ENCODE data around the gene PPT2. TPM values are rescaled to one million over a fixed set of nuclear protein-coding genes. Genes with fewer than 3 reads are reported as not detected.
A peak's percentile ranks its signal among the peaks of the same experiment; 100 is the strongest.

PPT2 gene
- total and polyA plus RNA-seq, 2 of the 13 experiments (the other 11 are each of a cell fraction or from before 2014, with no cell fraction given), result 39.2 to 61.8 TPM

DNA sequence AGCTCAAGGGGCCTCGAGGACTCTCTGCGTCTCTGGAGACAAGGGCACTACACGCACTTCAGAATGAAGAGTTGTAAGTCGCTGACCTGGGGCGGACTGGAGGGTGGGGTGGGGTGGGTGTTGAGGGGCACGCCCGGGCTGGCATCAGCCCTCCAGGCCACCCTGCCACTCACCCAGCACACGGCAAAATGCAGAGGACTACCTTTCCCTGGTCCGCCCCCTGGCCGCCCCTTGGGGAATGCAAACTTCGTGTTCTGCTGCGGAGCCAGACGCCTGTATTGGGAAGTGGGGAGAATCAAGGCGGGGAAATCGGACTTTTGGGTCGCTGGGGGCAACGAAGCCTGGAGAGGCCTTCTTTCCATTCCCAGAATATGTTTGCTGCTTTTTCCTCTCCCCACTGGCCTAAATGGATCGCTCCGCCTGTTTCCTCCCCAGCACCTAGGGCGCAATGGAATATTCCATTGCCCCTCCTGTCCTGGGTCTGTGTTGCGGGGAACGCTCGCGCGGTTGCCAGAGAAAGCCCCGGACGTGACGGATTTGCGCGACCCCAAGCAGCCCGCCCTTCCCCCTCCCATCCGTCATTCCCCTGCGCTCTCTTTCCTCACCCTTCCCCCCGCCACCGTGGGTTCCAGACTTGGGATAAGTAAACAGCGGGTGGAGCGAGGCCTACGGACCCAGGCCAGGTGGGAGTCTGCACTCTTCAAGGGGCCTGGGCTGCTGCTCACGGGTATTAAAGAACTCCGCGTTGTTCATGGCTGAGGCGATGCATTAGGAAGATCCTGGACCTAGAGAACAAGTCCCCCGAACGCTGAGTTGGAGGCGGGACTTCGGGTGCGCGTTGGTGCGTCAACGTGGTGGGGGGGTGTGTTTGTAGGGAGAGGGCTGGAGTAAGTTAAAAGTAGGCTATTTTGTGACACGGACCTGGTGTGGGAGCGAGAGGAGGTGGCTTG lies at the start of gene PPT2 (continued):
- TF ChIP-seq KLF6 (CRISPR knock-in tag; IDR thresholded peaks at IDR 0.05) (peak; percentile 88; the same call in 1 of the 2 replicates), ZNF160 (CRISPR knock-in tag; IDR thresholded peaks at IDR 0.05) (no peak; the same call in 1 of the 2 replicates), MAX (IDR thresholded peaks at IDR 0.05) (peak; percentile 57), ZNF407 (CRISPR knock-in tag; IDR thresholded peaks at IDR 0.05; ENCODE audit: not compliant biosample characterization) (peak; percentile 73), ZBTB21 (CRISPR knock-in tag; IDR thresholded peaks at IDR 0.05) (peak; percentile 50; the same call in 1 of the 2 replicates), ZNF343 (CRISPR knock-in tag; IDR thresholded peaks at IDR 0.05) (0 out of 2 replicates have a peak, but pooled peaks have one; percentile 25), EHMT2 (IDR thresholded peaks at IDR 0.05; ENCODE audit: borderline replicate concordance, low read depth, low read length) (no peak), GPN1 (CRISPR knock-in tag; IDR thresholded peaks at IDR 0.05; ENCODE audit: borderline replicate concordance) (no peak; the same call in 1 of the 2 replicates), NONO (IDR thresholded peaks at IDR 0.05) (no peak), NONO (CRISPR knock-in tag; conservative IDR thresholded peaks at IDR 0.05) (peak; percentile 74), ZSCAN20 (CRISPR knock-in tag; IDR thresholded peaks at IDR 0.05; ENCODE audit: borderline replicate concordance) (peak; percentile 85; the same call in 1 of the 2 replicates), HNRNPH1 (optimal IDR thresholded peaks at IDR 0.05; ENCODE audit: low read depth, low read length) (no peak), HOXD1 (CRISPR knock-in tag; IDR thresholded peaks at IDR 0.05) (peak; percentile 73)
- TF ChIP-seq, protein P1, sequence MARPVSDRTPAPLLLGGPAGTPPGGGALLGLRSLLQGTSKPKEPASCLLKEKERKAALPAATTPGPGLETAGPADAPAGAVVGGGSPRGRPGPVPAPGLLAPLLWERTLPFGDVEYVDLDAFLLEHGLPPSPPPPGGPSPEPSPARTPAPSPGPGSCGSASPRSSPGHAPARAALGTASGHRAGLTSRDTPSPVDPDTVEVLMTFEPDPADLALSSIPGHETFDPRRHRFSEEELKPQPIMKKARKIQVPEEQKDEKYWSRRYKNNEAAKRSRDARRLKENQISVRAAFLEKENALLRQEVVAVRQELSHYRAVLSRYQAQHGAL (CRISPR knock-in tag; IDR thresholded peaks at IDR 0.05; ENCODE audit: not compliant biosample characterization), result no peak
- TF ChIP-seq, protein P2, sequence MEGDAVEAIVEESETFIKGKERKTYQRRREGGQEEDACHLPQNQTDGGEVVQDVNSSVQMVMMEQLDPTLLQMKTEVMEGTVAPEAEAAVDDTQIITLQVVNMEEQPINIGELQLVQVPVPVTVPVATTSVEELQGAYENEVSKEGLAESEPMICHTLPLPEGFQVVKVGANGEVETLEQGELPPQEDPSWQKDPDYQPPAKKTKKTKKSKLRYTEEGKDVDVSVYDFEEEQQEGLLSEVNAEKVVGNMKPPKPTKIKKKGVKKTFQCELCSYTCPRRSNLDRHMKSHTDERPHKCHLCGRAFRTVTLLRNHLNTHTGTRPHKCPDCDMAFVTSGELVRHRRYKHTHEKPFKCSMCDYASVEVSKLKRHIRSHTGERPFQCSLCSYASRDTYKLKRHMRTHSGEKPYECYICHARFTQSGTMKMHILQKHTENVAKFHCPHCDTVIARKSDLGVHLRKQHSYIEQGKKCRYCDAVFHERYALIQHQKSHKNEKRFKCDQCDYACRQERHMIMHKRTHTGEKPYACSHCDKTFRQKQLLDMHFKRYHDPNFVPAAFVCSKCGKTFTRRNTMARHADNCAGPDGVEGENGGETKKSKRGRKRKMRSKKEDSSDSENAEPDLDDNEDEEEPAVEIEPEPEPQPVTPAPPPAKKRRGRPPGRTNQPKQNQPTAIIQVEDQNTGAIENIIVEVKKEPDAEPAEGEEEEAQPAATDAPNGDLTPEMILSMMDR (CRISPR knock-in tag; IDR thresholded peaks at IDR 0.05), result peak; percentile 50
- TF ChIP-seq, protein P3, sequence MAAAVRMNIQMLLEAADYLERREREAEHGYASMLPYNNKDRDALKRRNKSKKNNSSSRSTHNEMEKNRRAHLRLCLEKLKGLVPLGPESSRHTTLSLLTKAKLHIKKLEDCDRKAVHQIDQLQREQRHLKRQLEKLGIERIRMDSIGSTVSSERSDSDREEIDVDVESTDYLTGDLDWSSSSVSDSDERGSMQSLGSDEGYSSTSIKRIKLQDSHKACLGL (CRISPR knock-in tag; IDR thresholded peaks at IDR 0.05), result no peak; the same call in 1 of the 2 replicates
